Measurements from ENCODE around the gene DNAJC12.

Gene DNAJC12

GRCh38 chr10:67760272-67760671 is 77.7 kb downstream of the DNAJC12 start:
- no peak for DNase-seq
